HG03575 (cell line): ENCODE measurements around the gene KIF3B.
"Not testable (repeated sequence)": the region's sequence is repeated elsewhere in the genome, so short reads cannot be mapped to it uniquely, and the experiment has no call there.

Source experiments
- ATAC-seq: cut with Tn5 transposase; IDR thresholded peaks from one replicate; pipeline ENCODE4 v1.9.1; 2021; ENCODE audit not compliant: unreplicated experiment, insufficient number of reproducible peaks, low FRiP score; ENCODE audit errors: extremely low read depth

Gene KIF3B

GRCh38 chr20:32365564-32365963, 88.1 kb downstream of the KIF3B start:
- no peak for ATAC-seq

GRCh38 chr20:32366380-32366779, 88.9 kb downstream of the KIF3B start:
- ATAC-seq: no peak

- ATAC-seq: no peak
Observed at GRCh38 chr20:32368323-32368722, 90.9 kb downstream of the KIF3B start.

- ATAC-seq: no peak
Observed at GRCh38 chr20:32368925-32369324, 91.5 kb downstream of the KIF3B start.

- no peak for ATAC-seq
Observed at GRCh38 chr20:32370897-32371296, 93.4 kb downstream of the KIF3B start.

- ATAC-seq: no peak
Observed at GRCh38 chr20:32378461-32378860, 101.0 kb downstream of the KIF3B start.

- not testable (repeated sequence) for ATAC-seq
Observed at GRCh38 chr20:32380037-32380436, 102.6 kb downstream of the KIF3B start.

GRCh38 chr20:32380745-32381144, 103.3 kb downstream of the KIF3B start:
- no peak for ATAC-seq

- ATAC-seq: no peak
Observed at GRCh38 chr20:32382102-32382950, 104.9 kb downstream of the KIF3B start.

GRCh38 chr20:32383441-32383840, 106.0 kb downstream of the KIF3B start:
- ATAC-seq: not testable (repeated sequence)
